Measurements from ENCODE around the gene TRIM17. TPM values are rescaled to one million over a fixed set of nuclear protein-coding genes. Genes with fewer than 3 reads are reported as not detected.

TRIM17 gene
- total RNA-seq, 1 experiment from 2014 or later, result 55.5 TPM

DNA sequence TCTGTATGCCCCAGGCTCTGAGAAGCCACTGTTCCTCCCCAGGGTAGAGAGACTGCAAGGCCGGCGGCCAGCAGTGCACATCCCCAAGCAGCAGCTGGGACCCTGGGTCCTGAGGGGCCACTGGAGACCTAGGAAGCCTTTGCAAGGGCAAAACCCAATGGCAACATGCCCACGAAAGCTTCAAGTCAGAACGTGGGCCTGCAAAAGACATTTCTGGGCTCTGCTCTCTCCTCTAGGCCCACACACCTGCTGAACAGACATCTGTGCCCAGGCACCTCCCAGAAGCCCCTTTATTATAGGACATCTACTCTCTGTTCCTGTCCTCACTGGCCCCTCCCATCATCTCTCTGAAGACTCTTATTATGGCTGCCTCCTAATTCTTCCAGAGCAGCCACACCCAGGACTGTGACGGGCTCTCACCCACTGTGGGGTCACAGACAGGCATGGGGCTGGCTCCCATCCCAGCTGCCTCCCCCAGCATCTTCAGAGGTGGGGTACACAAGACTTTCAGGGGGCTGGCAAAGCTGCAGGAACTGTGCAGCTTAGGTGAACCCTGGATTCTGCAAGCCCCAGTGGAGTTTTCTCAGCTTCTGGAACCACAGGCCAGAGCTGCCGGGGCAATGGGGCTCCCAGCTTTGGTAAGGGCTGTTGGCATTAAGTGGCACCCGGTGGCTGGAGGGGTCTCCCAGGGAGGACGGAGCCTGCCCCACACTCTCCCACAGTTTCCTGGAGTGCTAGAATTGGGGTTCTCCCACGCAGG is 22.7 kb downstream of the TRIM17 start:
- Histone ChIP-seq H3K4me2 (no peak overlapping the region), H3K4me3 (no peak overlapping the region), H3K27ac (peak overlapping the region; percentile 17; the same call in 1 of the 2 replicates), H3K27me3 (ENCODE audit: insufficient read depth, low read depth) (no peaks in the 10 kb centered on the region), H3F3A (ENCODE audit: insufficient read depth, low read depth) (peaks cover 35% of the 10 kb centered on the region), H3K4me1 (replicated peaks; ENCODE audit: insufficient read depth) (peaks cover 20% of the 10 kb centered on the region), H4K20me1 (ENCODE audit: insufficient read depth) (peaks cover 18% of the 10 kb centered on the region), H3K36me3 (ENCODE audit: low read depth) (peaks cover 15% of the 10 kb centered on the region; the same call in 1 of the 2 replicates), H3K9me3 (ENCODE audit: insufficient read depth, low read depth) (no peaks in the 10 kb centered on the region), H3K9me2 (ENCODE audit: insufficient read depth) (no peaks in the 10 kb centered on the region), H2AFZ (no peak overlapping the region), H3K79me2 (ENCODE audit: low read depth) (0 out of 2 replicates have a peak, but pooled peaks cover 7% of the 10 kb centered on the region)
- BruUV-seq (replicated peaks), result TSS peak; percentile 3
- CTCF ChIA-PET, result interaction anchor here (0.6 to 1.6 kb wide), 5 partner anchors 69 to 395 kb away, joined by 3 to 7 read pairs (median 3); no protein-coding TSS in a partner anchor
- no peak for DNase-seq
- intact Hi-C loops (cut with micrococcal nuclease; ENCODE audit: unreplicated experiment), result loop anchor here (1.0 to 5.0 kb wide), 2 partner anchors 262 to 632 kb away; no protein-coding TSS in a partner anchor
- TF ChIP-seq EZH2 (IDR thresholded peaks at IDR 0.05; ENCODE audit: low read depth), result no peak
- TF ChIP-seq, protein P1, sequence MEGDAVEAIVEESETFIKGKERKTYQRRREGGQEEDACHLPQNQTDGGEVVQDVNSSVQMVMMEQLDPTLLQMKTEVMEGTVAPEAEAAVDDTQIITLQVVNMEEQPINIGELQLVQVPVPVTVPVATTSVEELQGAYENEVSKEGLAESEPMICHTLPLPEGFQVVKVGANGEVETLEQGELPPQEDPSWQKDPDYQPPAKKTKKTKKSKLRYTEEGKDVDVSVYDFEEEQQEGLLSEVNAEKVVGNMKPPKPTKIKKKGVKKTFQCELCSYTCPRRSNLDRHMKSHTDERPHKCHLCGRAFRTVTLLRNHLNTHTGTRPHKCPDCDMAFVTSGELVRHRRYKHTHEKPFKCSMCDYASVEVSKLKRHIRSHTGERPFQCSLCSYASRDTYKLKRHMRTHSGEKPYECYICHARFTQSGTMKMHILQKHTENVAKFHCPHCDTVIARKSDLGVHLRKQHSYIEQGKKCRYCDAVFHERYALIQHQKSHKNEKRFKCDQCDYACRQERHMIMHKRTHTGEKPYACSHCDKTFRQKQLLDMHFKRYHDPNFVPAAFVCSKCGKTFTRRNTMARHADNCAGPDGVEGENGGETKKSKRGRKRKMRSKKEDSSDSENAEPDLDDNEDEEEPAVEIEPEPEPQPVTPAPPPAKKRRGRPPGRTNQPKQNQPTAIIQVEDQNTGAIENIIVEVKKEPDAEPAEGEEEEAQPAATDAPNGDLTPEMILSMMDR (conservative IDR thresholded peaks at IDR 0.05), result 0 out of 2 replicates have a peak, but pooled peaks have one; percentile 3
- POLR2A ChIA-PET (ENCODE audit: unreplicated experiment), result interaction anchor here (0.7 kb wide), 1 partner anchor 635 kb away, joined by 9 read pairs; no protein-coding TSS in a partner anchor

DNA sequence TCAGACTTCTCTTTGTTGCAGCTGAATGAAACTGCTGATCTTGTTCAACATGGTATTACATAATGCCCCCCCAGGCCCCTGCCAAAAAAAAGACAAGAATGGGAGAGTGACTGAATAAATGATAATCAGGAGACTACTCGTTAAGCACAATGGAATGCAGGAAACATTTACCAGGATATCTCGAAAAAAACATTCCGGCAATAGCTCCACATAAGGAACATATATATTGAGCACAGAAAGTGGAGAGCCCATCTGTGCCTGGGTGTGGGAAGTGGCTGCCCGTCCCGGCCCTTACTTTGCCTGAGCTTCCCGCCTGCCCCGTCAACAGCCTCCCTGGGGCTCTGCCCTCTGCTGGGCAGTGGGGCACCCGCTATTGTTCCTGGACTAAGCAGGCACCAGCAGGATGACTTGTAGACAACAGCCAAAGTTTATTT is 23.4 kb downstream of the TRIM17 start:
- Histone ChIP-seq H3F3A (ENCODE audit: insufficient read depth, low read depth) (peaks cover 35% of the 10 kb centered on the region), H3K4me1 (replicated peaks; ENCODE audit: insufficient read depth) (peaks cover 20% of the 10 kb centered on the region), H3K9me2 (ENCODE audit: insufficient read depth) (no peaks in the 10 kb centered on the region), H4K20me1 (ENCODE audit: insufficient read depth) (peaks cover 11% of the 10 kb centered on the region), H3K9me3 (ENCODE audit: insufficient read depth, low read depth) (no peaks in the 10 kb centered on the region), H3K36me3 (ENCODE audit: low read depth) (peaks cover 15% of the 10 kb centered on the region; the same call in 1 of the 2 replicates), H3K27ac (peak overlapping the region; percentile 17; the same call in 1 of the 2 replicates), H3K4me2 (no peak overlapping the region), H3K27me3 (ENCODE audit: insufficient read depth, low read depth) (no peaks in the 10 kb centered on the region), H3K79me2 (ENCODE audit: low read depth) (0 out of 2 replicates have a peak, but pooled peaks cover 7% of the 10 kb centered on the region), H2AFZ (no peak overlapping the region), H3K4me3 (no peak overlapping the region)
- POLR2A ChIA-PET (ENCODE audit: unreplicated experiment), result interaction anchor here (0.5 to 0.7 kb wide), 4 partner anchors 25 to 634 kb away, joined by 3 to 24 read pairs (median 6); no protein-coding TSS in a partner anchor
- intact Hi-C loops (cut with micrococcal nuclease; ENCODE audit: unreplicated experiment), result loop anchor here (1.0 to 5.0 kb wide), 2 partner anchors 261 to 631 kb away; no protein-coding TSS in a partner anchor
- TF ChIP-seq, protein P1 (conservative IDR thresholded peaks at IDR 0.05), result peak; percentile 57; the same call in 1 of the 2 replicates
- TF ChIP-seq EZH2 (IDR thresholded peaks at IDR 0.05; ENCODE audit: low read depth), result no peak
- BruUV-seq (replicated peaks), result no TSS peak
- DNase-seq, result peak; percentile 63 to 79
- CTCF ChIA-PET, result interaction anchor here (0.5 to 1.6 kb wide), 8 partner anchors 13 to 394 kb away, joined by 3 to 7 read pairs (median 4); partner anchors contain the start of gene TRIM11
